Measurements from ENCODE around the gene GLIS1. TPM values are rescaled to one million over a fixed set of nuclear protein-coding genes. Genes with fewer than 3 reads are reported as not detected.

GLIS1 gene
- total RNA-seq, 1 experiment from 2014 or later = not detected

DNA sequence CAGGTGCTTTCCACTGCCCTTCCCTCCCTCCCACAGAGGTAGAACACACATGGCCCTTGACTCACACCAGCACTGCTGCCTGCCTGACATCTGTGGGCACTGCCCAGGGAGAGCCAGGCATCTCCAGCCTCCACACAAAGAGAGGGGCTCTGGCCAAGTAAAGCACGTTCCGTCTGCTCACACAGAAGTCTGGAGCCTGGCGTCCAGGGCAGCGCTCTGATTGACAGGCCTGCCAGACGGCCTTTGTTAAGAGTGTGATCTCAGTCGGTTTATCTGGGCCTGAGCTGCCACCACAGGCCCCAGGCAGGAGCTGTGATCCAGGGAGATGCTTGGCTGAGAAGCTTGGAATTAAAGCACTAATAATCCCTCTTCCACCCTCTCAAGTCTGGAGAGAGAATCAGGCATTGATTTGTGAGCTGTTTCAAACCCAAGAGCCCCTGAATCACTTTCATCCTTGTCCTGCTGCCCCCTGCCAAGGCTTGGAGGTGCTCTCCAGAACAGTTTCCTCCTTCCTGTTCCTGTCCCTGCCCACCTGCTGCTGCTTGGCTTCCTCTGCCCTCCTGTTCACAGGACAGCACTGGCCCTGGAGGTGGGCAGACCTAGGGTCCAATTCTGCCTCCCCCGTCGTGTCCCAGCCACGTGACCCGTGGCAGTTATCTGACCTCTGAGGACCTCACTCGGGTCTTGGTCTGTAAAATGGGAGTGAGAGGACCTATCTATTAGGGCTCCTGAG is 276.0 kb downstream of the GLIS1 start:
- H3K9me3 ChIP-seq (ENCODE audit: insufficient read depth, low read depth) = no peaks in the 10 kb centered on the region
- H3K27ac ChIP-seq = no peak overlapping the region
- H3K4me1 ChIP-seq (replicated peaks; ENCODE audit: insufficient read depth) = no peaks in the 10 kb centered on the region
- H3K4me2 ChIP-seq = no peak overlapping the region
- BruUV-seq (replicated peaks) = no TSS peak
- no peaks in the 10 kb centered on the region for H3K79me2 ChIP-seq (ENCODE audit: low read depth)
- no peaks in the 10 kb centered on the region for H3K36me3 ChIP-seq (ENCODE audit: low read depth)
- intact Hi-C loops (cut with micrococcal nuclease; ENCODE audit: unreplicated experiment) = no loop called here
- H3K27me3 ChIP-seq (ENCODE audit: insufficient read depth, low read depth) = no peaks in the 10 kb centered on the region
- peak in 1 of 2 experiments; percentile 33 for DNase-seq
- H3K9me2 ChIP-seq (ENCODE audit: insufficient read depth) = no peaks in the 10 kb centered on the region
- ChIA-PET CTCF (no interaction called here), POLR2A (ENCODE audit: unreplicated experiment) (no interaction called here)
- H2AFZ ChIP-seq = no peak overlapping the region
- no peaks in the 10 kb centered on the region for H4K20me1 ChIP-seq (ENCODE audit: insufficient read depth)
- H3F3A ChIP-seq (ENCODE audit: insufficient read depth, low read depth) = no peaks in the 10 kb centered on the region
- no peak overlapping the region for H3K4me3 ChIP-seq
- TF ChIP-seq, protein P1, sequence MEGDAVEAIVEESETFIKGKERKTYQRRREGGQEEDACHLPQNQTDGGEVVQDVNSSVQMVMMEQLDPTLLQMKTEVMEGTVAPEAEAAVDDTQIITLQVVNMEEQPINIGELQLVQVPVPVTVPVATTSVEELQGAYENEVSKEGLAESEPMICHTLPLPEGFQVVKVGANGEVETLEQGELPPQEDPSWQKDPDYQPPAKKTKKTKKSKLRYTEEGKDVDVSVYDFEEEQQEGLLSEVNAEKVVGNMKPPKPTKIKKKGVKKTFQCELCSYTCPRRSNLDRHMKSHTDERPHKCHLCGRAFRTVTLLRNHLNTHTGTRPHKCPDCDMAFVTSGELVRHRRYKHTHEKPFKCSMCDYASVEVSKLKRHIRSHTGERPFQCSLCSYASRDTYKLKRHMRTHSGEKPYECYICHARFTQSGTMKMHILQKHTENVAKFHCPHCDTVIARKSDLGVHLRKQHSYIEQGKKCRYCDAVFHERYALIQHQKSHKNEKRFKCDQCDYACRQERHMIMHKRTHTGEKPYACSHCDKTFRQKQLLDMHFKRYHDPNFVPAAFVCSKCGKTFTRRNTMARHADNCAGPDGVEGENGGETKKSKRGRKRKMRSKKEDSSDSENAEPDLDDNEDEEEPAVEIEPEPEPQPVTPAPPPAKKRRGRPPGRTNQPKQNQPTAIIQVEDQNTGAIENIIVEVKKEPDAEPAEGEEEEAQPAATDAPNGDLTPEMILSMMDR (conservative IDR thresholded peaks at IDR 0.05) = no peak
- no peak for TF ChIP-seq EZH2 (IDR thresholded peaks at IDR 0.05; ENCODE audit: low read depth)

DNA sequence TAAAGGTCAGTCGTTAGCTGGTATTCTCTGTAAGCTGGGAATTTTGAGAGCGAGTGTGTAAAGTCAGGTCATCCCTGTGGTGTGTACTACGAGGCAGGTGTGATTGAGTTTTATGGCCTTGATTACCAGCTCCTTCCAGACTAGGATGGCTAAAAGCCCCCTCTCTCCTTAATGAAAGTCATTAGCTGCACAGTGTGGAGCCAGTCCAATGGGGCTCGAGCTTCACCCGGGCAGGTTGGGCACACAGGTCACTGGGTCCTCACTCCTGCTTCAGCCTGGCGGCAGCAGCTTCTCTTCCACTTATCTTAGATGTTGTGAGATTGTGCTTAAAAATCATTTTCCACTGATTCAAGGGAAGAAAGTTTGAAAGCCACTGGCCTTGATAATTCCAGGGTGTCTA is 276.8 kb downstream of the GLIS1 start:
- no peak overlapping the region for H3K4me2 ChIP-seq
- H3F3A ChIP-seq (ENCODE audit: insufficient read depth, low read depth) = no peaks in the 10 kb centered on the region
- DNase-seq = no peak
- no peak overlapping the region for H3K27ac ChIP-seq
- CTCF ChIA-PET = interaction anchor here (0.6 kb wide), 1 partner anchor 36 kb away, joined by 4 read pairs; no protein-coding TSS in a partner anchor
- no peaks in the 10 kb centered on the region for H3K27me3 ChIP-seq (ENCODE audit: insufficient read depth, low read depth)
- no peaks in the 10 kb centered on the region for H4K20me1 ChIP-seq (ENCODE audit: insufficient read depth)
- intact Hi-C loops (cut with micrococcal nuclease; ENCODE audit: unreplicated experiment) = no loop called here
- H3K4me3 ChIP-seq = no peak overlapping the region
- TF ChIP-seq EZH2 (IDR thresholded peaks at IDR 0.05; ENCODE audit: low read depth) = no peak
- TF ChIP-seq, protein P1 (conservative IDR thresholded peaks at IDR 0.05) = no peak
- BruUV-seq (replicated peaks) = no TSS peak
- H3K9me3 ChIP-seq (ENCODE audit: insufficient read depth, low read depth) = no peaks in the 10 kb centered on the region
- no peaks in the 10 kb centered on the region for H3K4me1 ChIP-seq (replicated peaks; ENCODE audit: insufficient read depth)
- H2AFZ ChIP-seq = no peak overlapping the region
- no peaks in the 10 kb centered on the region for H3K9me2 ChIP-seq (ENCODE audit: insufficient read depth)
- H3K36me3 ChIP-seq (ENCODE audit: low read depth) = no peaks in the 10 kb centered on the region
- no peaks in the 10 kb centered on the region for H3K79me2 ChIP-seq (ENCODE audit: low read depth)
- POLR2A ChIA-PET (ENCODE audit: unreplicated experiment) = interaction anchor here (0.6 kb wide), 1 partner anchor 241 kb away, joined by 3 read pairs; no protein-coding TSS in a partner anchor

DNA sequence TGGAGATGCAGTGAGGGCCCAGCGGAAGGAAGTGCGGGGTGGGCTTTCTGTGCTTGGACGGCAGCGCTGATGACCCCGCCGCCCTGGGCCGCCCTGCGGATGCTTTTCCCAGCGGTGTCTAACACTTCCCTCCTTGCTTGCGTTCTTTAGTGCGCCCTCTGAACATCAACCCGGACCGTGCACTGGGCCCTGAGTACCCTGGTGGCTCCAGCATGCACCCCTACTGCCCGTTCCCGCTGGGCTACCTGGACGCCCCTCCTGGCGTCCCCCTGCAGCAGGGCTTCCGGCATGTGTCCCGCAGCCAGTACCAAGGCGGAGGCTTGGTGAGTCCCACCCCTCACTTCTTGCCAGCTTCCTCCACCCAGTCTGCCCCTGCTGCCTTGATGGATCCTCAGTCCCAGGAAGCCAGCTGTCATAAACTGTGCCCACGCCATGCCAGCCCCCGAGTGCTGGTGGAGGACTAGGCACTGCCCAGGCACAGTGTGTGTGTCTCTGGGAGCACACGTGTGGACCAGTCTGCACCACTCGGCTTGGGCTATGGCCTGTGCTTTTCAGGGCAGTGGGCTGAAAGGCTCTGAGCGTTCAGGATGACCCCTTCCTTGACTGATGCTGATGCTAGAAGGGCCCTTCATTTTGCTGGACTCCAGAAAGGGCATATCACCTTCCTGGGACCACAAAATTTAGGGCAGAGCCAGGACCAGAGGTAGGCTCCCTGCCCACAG is 277.5 kb downstream of the GLIS1 start:
- Histone ChIP-seq H3K9me2 (ENCODE audit: insufficient read depth) (no peaks in the 10 kb centered on the region), H3K36me3 (ENCODE audit: low read depth) (no peaks in the 10 kb centered on the region), H2AFZ (no peak overlapping the region), H3K9me3 (ENCODE audit: insufficient read depth, low read depth) (no peaks in the 10 kb centered on the region), H3K4me3 (no peak overlapping the region), H3K27me3 (ENCODE audit: insufficient read depth, low read depth) (no peaks in the 10 kb centered on the region), H3K4me1 (replicated peaks; ENCODE audit: insufficient read depth) (no peaks in the 10 kb centered on the region), H4K20me1 (ENCODE audit: insufficient read depth) (no peaks in the 10 kb centered on the region), H3K4me2 (no peak overlapping the region), H3F3A (ENCODE audit: insufficient read depth, low read depth) (no peaks in the 10 kb centered on the region), H3K79me2 (ENCODE audit: low read depth) (no peaks in the 10 kb centered on the region), H3K27ac (no peak overlapping the region)
- POLR2A ChIA-PET (ENCODE audit: unreplicated experiment) = interaction anchor here (0.6 kb wide), 1 partner anchor 240 kb away, joined by 3 read pairs; no protein-coding TSS in a partner anchor
- BruUV-seq (replicated peaks) = no TSS peak
- TF ChIP-seq, protein P1 (conservative IDR thresholded peaks at IDR 0.05) = no peak
- TF ChIP-seq EZH2 (IDR thresholded peaks at IDR 0.05; ENCODE audit: low read depth) = no peak
- peak in 1 of 2 experiments; percentile 21 for DNase-seq
- intact Hi-C loops (cut with micrococcal nuclease; ENCODE audit: unreplicated experiment) = no loop called here
- CTCF ChIA-PET = interaction anchor here (0.6 kb wide), 1 partner anchor 37 kb away, joined by 4 read pairs; no protein-coding TSS in a partner anchor

Measured in PC-9 (cell line).